K562 (cell line): ENCODE data around the gene CPPED1. TPM values are rescaled to one million over a fixed set of nuclear protein-coding genes. Genes with fewer than 3 reads are reported as not detected.
A peak's percentile ranks its signal among the peaks of the same experiment; 100 is the strongest.

ENCODE experiments used
- ATAC-seq: fragments of 200-7000 bp; cut with Tn5 transposase; 3 replicates; pipeline ENCODE4 v1.9.1; 2020; ENCODE audit warnings: moderate library complexity
- BruUV-seq: library from RNA; stranded (reverse); fragments of 400-500 nt; replicated peaks from 2 replicates; lab custom pipeline; 2021; lab: Mats Ljungman, UMichigan
- CTCF ChIA-PET: fragments of 300-600 bp; formaldehyde crosslinking; extraction: SDS; loops from one replicate; lab custom pipeline; 2021; ENCODE audit warnings: low intra/inter-chr PET ratio; lab: Yijun Ruan, JAX
- POLR2A ChIA-PET: fragments of 300-600, 350-650 bp; sonication (Branson Sonifier 250); formaldehyde crosslinking; extraction: SDS; loops from one replicate; lab custom pipeline; 2021; ENCODE audit warnings: antibody characterized with exemption, inconsistent platforms; lab: Yijun Ruan, JAX
- DNase-seq, 4 experiments: peaks; one replicate each; pipeline versions ENCODE4 v3.0.0 to v3.0.0-alpha.2; 2011 to 2018; ENCODE audit warnings: low spot score in 3 of 4, mixed read lengths in 3 of 4; ENCODE audit errors: extremely low read depth in 1 of 4
- FAIRE-seq: peaks from 2 replicates; lab custom pipeline; 2011; peaks lifted over from hg19 to GRCh38; lab: Jason Lieb, UNC
- H2AFZ ChIP-seq: 2 replicates; pipeline ENCODE4 v1.6.0; 2011; ENCODE audit warnings: low read depth, low read length, control low read depth, inconsistent platforms
- H3K27ac ChIP-seq: fragments of 200-600 bp; 3 replicates; pipeline ENCODE4 v1.8.0; 2011; ENCODE audit warnings: low read depth, mild to moderate bottlenecking, control low read depth, inconsistent platforms, low read length, moderate library complexity, mixed read lengths; ENCODE audit errors: extremely low read depth
- H3K27me3 ChIP-seq, 2 experiments: fragments of 300-600 bp in 1 of 2; 2 replicates in 1 of 2; 3 replicates in 1 of 2; pipeline versions ENCODE4 v1.6.0 to v1.8.0; 2011; ENCODE audit warnings: inconsistent platforms in 2 of 2, low read length in 2 of 2, mild to moderate bottlenecking in 1 of 2, mixed read lengths in 1 of 2, moderate library complexity in 1 of 2; ENCODE audit not compliant: control insufficient read depth in 2 of 2, insufficient read depth in 2 of 2
- H3K36me3 ChIP-seq: fragments of 300-600 bp; 3 replicates; pipeline ENCODE4 v1.8.0; 2011; ENCODE audit warnings: mild to moderate bottlenecking, low read length, inconsistent platforms; ENCODE audit not compliant: control insufficient read depth, insufficient read depth
- H3K4me1 ChIP-seq, 2 experiments: fragments of 200-600 bp in 1 of 2; replicated peaks in 1 of 2; 2 replicates in 1 of 2; 3 replicates in 1 of 2; pipeline versions ENCODE4 v1.5.1 to v1.8.0; 2011; ENCODE audit warnings: inconsistent platforms in 2 of 2, low read length in 2 of 2, mild to moderate bottlenecking in 1 of 2, mixed read lengths in 1 of 2, moderate library complexity in 1 of 2; ENCODE audit not compliant: control insufficient read depth in 2 of 2, insufficient read depth in 2 of 2
- H3K4me2 ChIP-seq: 2 replicates; pipeline ENCODE4 v1.6.1; 2011; ENCODE audit warnings: low read length, control low read depth, inconsistent platforms, mixed read lengths; ENCODE audit not compliant: insufficient read depth
- H3K4me3 ChIP-seq: fragments of 200-600 bp; sonication (generic), shearing (Covaris generic); 2 replicates; pipeline ENCODE4 v1.5.1; 2016; ENCODE audit warnings: control low read depth, inconsistent platforms
- H3K79me2 ChIP-seq: fragments of 200-600 bp; 3 replicates; pipeline ENCODE4 v1.8.0; 2011; ENCODE audit warnings: low read length, inconsistent platforms; ENCODE audit not compliant: control insufficient read depth, insufficient read depth
- H3K9ac ChIP-seq, 2 experiments: 2 replicates each; pipeline versions ENCODE4 v1.6.0 to v1.6.1; 2011; ENCODE audit warnings: low read depth in 2 of 2, low read length in 2 of 2, control low read depth in 1 of 2, inconsistent platforms in 1 of 2, mild to moderate bottlenecking in 1 of 2, mixed read lengths in 1 of 2; ENCODE audit not compliant: insufficient read depth in 1 of 2
- H3K9me1 ChIP-seq: one replicate; pipeline ENCODE4 v1.6.0; 2011; ENCODE audit warnings: inconsistent platforms, mild to moderate bottlenecking, low read length, moderate library complexity; ENCODE audit not compliant: control insufficient read depth, insufficient read depth
- H3K9me3 ChIP-seq: replicated peaks from 2 replicates; pipeline ENCODE4 v1.5.1; 2011; ENCODE audit warnings: low read depth, low read length, inconsistent platforms; ENCODE audit not compliant: control insufficient read depth, insufficient read depth
- H4K20me1 ChIP-seq: replicated peaks from 2 replicates; pipeline ENCODE4 v1.6.1; 2011; ENCODE audit warnings: low read length, inconsistent platforms, mixed read lengths; ENCODE audit not compliant: control insufficient read depth, insufficient read depth
- FIP1L1 ChIP-seq: fragments of 200-400 bp; formaldehyde crosslinking; IDR thresholded peaks from 2 replicates; pipeline ENCODE4 v1.6.1; 2018; ENCODE audit warnings: mild to moderate bottlenecking, low read depth, low read length; ENCODE audit not compliant: poor library complexity, severe bottlenecking
- FOSL1 ChIP-seq: fragments of 200-800 bp; sonication (Bioruptor generic); conservative IDR thresholded peaks from 2 replicates; pipeline ENCODE4 v1.6.1; 2016; ENCODE audit warnings: missing genetic modification characterization, missing compliant biosample characterization
- MYC ChIP-seq, 2 experiments: fragments of 250-450 bp in 1 of 2; sonication (Bioruptor Pico) in 1 of 2; IDR thresholded peaks; 2 replicates each; pipeline versions ENCODE4 v1.5.1 to v1.6.1; 2012 to 2021; ENCODE audit warnings: low read depth in 2 of 2, borderline replicate concordance in 1 of 2, improper control_type of control experiment in 1 of 2, low read length in 1 of 2, mild to moderate bottlenecking in 1 of 2, moderate library complexity in 1 of 2
- SIN3B ChIP-seq: fragments of 450-650 bp; IDR thresholded peaks from 2 replicates; pipeline ENCODE4 v1.6.1; 2017; ENCODE audit warnings: low read depth, mild to moderate bottlenecking, moderate library complexity
- SREBF2 ChIP-seq: sonication (generic); formaldehyde crosslinking; IDR thresholded peaks from 2 replicates; pipeline ENCODE4 v1.4.0; 2020; ENCODE audit warnings: mild to moderate bottlenecking, missing genetic modification reagents
- TCF3 ChIP-seq: sonication (generic); formaldehyde crosslinking; IDR thresholded peaks from 2 replicates; pipeline ENCODE4 v1.4.0; 2020; ENCODE audit warnings: mild to moderate bottlenecking, missing genetic modification reagents
- ZNF395 ChIP-seq: fragments of 200-800 bp; sonication (Bioruptor generic); IDR thresholded peaks from 2 replicates; pipeline ENCODE4 v1.6.1; 2017; ENCODE audit warnings: missing genetic modification characterization, missing compliant biosample characterization
- WGBS: fragments of 100-300 bp; shearing (Covaris generic); methylation state at CpG from one replicate; pipeline ENCODE4 v1.1.6; 2016; ENCODE audit warnings: low coverage, mixed read lengths; ENCODE audit not compliant: insufficient coverage; ENCODE audit errors: missing lambda C conversion rate; 5-methylcytosine and 5-hydroxymethylcytosine counted together
- in situ Hi-C: fragments of 300-500 bp; cut with MboI; formaldehyde crosslinking; loops from 4 replicates; pipeline ENCODE4 v1.15.0; 2018; ENCODE audit warnings: inconsistent platforms, mixed read lengths
- intact Hi-C: fragments of 100-400 bp; cut with micrococcal nuclease; formaldehyde crosslinking; loops from 2 replicates; pipeline ENCODE4 v1.14.2; 2022
- polyA plus RNA-seq, 8 experiments: library from polyadenylated mRNA; depleted of rRNA in 4 of 8; stranded (reverse) in 5 of 8; unstranded in 3 of 8; fragments of >200 nt; fragmentation: Nextera tagmentation in 2 of 8; fragmentation: Illumina TruSeq in 1 of 8; extraction: Ambion mirVana in 2 of 8; extraction: Trizol in 1 of 8; gene quantifications; 2 replicates each; pipeline versions ENCODE4 v1.2.1 to v1.2.3, GENCODE V29; 2011 to 2014; ENCODE audit warnings: inconsistent platforms in 1 of 8, missing spikeins in 1 of 8
- total RNA-seq, 7 experiments: library from RNA; depleted of rRNA in 6 of 7; stranded (reverse); fragments of >200 nt in 6 of 7; fragmentation: Illumina TruSeq in 2 of 7; extraction: Trizol in 2 of 7; gene quantifications; 2 replicates each; pipeline versions ENCODE4 v1.2.1 to v1.2.3, GENCODE V29; 2011 to 2021; ENCODE audit warnings: low replicate concordance in 1 of 7

The CPPED1 gene
- total and polyA plus RNA-seq, 9 of the 15 experiments (the other 6 are each of a cell fraction or from before 2014, with no cell fraction given): 7.5 to 25.7 (median 16.9) TPM

GRCh38 chr16:12628536-12628935, 175.2 kb downstream of the CPPED1 start (continued):
- TF ChIP-seq FIP1L1: no peak
- no peak for TF ChIP-seq ZNF395
- no peak for TF ChIP-seq SREBF2 (CRISPR knock-in tag)
- no peak for TF ChIP-seq SIN3B

- intact Hi-C loops: no loop called here
- 0% methylated on average over 3 of the region's 3 CpGs for WGBS
- no peaks in the 10 kb centered on the region; a peak in 1 of 5 replicates for H3K4me1 ChIP-seq
- ATAC-seq (no peak), DNase-seq (no peak), FAIRE-seq (peak; percentile 35)
- peaks cover 0 to 35% of the 10 kb centered on the region in 2 experiments; a peak in 3 of 5 replicates for H3K27me3 ChIP-seq
- H3K4me2 ChIP-seq: no peak overlapping the region
- H3K9me1 ChIP-seq: no peaks in the 10 kb centered on the region
- H4K20me1 ChIP-seq: no peaks in the 10 kb centered on the region
- CTCF ChIA-PET: no interaction called here
- in situ Hi-C loops: no loop called here
- no peak overlapping the region for H2AFZ ChIP-seq
- H3K9ac ChIP-seq: no peak overlapping the region
- H3K27ac ChIP-seq: no peak overlapping the region
- H3K79me2 ChIP-seq: no peaks in the 10 kb centered on the region
- no peaks in the 10 kb centered on the region for H3K9me3 ChIP-seq
- POLR2A ChIA-PET: interaction anchor here (0.9 kb wide), 1 partner anchor 10 kb away, joined by 3 read pairs; no protein-coding TSS in a partner anchor
- peak; percentile 45 for TF ChIP-seq TCF3 (CRISPR knock-in tag)
- peak; percentile 60; the same call in 1 of the 2 replicates for TF ChIP-seq FOSL1 (tag)
- TF ChIP-seq MYC (IDR thresholded peaks at IDR 0.05; ENCODE audit: low read depth, low read length): no peak
- no peak for TF ChIP-seq MYC (CRISPR knock-in tag; IDR thresholded peaks at IDR 0.05; ENCODE audit: borderline replicate concordance, low read depth)
- BruUV-seq: no TSS peak
- no peaks in the 10 kb centered on the region for H3K36me3 ChIP-seq
- no peak overlapping the region for H3K4me3 ChIP-seq
Observed at GRCh38 chr16:12627394-12627793, 176.3 kb downstream of the CPPED1 start.
